ENCODE measurements around the gene B3GNT4.

GRCh38 chr12:122168492-122168891 is 35.0 kb upstream of the B3GNT4 start:
- TF ChIP-seq EP300 (IDR thresholded peaks at IDR 0.05), result no peak
- TF ChIP-seq CTCF (IDR thresholded peaks at IDR 0.05), result no peak
- TF ChIP-seq POLR2A (IDR thresholded peaks at IDR 0.05), result no peak

Measured in ovary (tissue), 3 donors.